Measurements from ENCODE around the gene RBBP5. TPM values are rescaled to one million over a fixed set of nuclear protein-coding genes. Genes with fewer than 3 reads are reported as not detected.

The RBBP5 gene
- total RNA-seq, 2 donors from 2014 or later, result 17.8 to 23.6 TPM

DNA sequence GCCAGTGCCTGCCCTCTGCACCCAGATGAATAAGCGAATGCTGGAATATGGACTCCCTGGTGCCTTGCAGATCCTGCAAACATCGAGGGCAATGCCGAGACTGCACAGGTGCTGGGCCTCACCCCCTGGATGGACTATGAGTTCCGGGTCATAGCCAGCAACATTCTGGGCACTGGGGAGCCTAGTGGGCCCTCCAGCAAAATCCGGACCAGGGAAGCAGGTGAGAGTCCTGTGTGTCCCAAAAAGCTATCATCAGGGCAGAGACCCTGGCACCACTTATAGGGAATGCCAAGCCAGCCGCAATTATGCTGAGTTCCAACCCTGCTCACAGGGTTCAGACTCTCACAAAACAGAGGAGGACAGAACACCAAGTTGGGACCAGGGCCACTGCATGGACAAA, 54.7 kb downstream of the RBBP5 start:
- no peak overlapping the region for H3K4me3 ChIP-seq (ENCODE audit: low read length)
- TF ChIP-seq, protein P1, sequence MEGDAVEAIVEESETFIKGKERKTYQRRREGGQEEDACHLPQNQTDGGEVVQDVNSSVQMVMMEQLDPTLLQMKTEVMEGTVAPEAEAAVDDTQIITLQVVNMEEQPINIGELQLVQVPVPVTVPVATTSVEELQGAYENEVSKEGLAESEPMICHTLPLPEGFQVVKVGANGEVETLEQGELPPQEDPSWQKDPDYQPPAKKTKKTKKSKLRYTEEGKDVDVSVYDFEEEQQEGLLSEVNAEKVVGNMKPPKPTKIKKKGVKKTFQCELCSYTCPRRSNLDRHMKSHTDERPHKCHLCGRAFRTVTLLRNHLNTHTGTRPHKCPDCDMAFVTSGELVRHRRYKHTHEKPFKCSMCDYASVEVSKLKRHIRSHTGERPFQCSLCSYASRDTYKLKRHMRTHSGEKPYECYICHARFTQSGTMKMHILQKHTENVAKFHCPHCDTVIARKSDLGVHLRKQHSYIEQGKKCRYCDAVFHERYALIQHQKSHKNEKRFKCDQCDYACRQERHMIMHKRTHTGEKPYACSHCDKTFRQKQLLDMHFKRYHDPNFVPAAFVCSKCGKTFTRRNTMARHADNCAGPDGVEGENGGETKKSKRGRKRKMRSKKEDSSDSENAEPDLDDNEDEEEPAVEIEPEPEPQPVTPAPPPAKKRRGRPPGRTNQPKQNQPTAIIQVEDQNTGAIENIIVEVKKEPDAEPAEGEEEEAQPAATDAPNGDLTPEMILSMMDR (conservative IDR thresholded peaks at IDR 0.05), result no peak
- Mint-ChIP-seq H3K27me3 (ENCODE audit: insufficient read depth) (no peaks in the 10 kb centered on the region), H3K4me1 (no peaks in the 10 kb centered on the region), H3K9me3 (no peaks in the 10 kb centered on the region), H3K36me3 (ENCODE audit: low read depth) (no peaks in the 10 kb centered on the region), H3K4me3 (no peak overlapping the region), H3K27ac (no peak overlapping the region)
- no peaks in the 10 kb centered on the region for H3K9me3 ChIP-seq (ENCODE audit: control insufficient read depth, low read length)
- H3K27me3 ChIP-seq (ENCODE audit: control insufficient read depth, insufficient read depth, low read length, poor library complexity, severe bottlenecking), result no peaks in the 10 kb centered on the region
- H3K9ac ChIP-seq (ENCODE audit: extremely low read depth, low read length, poor library complexity, severe bottlenecking), result no peak overlapping the region
- H3K36me3 ChIP-seq (ENCODE audit: control insufficient read depth, insufficient read depth, low read length), result no peaks in the 10 kb centered on the region
- DNase-seq, result no peak
- H3K27ac ChIP-seq (ENCODE audit: low read depth, low read length), result no peak overlapping the region
- H3K4me1 ChIP-seq (ENCODE audit: control insufficient read depth, insufficient read depth, low read length), result no peaks in the 10 kb centered on the region
- WGBS, 2 experiments (ENCODE audit: insufficient coverage in 1 of 2, insufficient read length in 1 of 2), result 91 to 96% methylated on average over 4 to 6 of the region's 6 CpGs

DNA sequence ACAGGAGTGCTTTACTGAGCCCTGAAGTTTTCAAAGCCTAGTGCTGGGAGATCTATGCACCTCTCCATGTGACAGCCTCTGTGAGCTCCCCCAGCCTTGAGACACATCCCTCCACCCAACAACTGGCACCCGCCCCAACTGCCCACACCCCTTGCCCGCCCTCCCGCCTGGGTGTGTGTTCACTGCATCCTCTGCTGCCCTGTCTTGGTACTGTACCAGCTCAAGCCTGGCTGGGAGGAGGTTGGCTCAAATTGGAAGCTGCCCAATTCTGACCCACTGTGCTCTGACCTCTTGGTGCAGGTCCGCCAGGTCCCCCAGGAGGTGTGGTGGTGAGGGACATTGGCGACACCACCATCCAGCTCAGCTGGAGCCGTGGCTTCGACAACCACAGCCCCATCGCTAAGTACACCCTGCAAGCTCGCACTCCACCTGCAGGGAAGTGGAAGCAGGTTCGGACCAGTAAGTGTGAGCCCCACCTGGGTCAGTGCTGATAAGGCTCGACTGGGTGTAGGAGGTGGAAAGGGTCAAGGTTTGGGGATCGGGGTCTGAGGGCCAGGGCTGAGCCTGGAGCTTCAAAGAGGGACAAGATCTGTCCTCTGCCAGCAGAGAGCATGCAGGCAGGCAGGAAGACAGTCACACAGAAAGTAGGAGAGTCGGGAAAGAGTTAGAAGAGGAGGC, 55.5 kb downstream of the RBBP5 start:
- no peak overlapping the region for H3K27ac Mint-ChIP-seq
- Histone ChIP-seq H3K4me3 (ENCODE audit: low read length) (no peak overlapping the region), H3K36me3 (ENCODE audit: control insufficient read depth, insufficient read depth, low read length) (no peaks in the 10 kb centered on the region), H3K27ac (ENCODE audit: low read depth, low read length) (no peak overlapping the region), H3K9me3 (ENCODE audit: control insufficient read depth, low read length) (no peaks in the 10 kb centered on the region), H3K27me3 (ENCODE audit: control insufficient read depth, insufficient read depth, low read length, poor library complexity, severe bottlenecking) (no peaks in the 10 kb centered on the region), H3K9ac (ENCODE audit: extremely low read depth, low read length, poor library complexity, severe bottlenecking) (no peak overlapping the region), H3K4me1 (ENCODE audit: control insufficient read depth, insufficient read depth, low read length) (no peaks in the 10 kb centered on the region)
- H3K4me3 Mint-ChIP-seq, result no peak overlapping the region
- H3K36me3 Mint-ChIP-seq (ENCODE audit: low read depth), result no peaks in the 10 kb centered on the region
- H3K27me3 Mint-ChIP-seq (ENCODE audit: insufficient read depth), result no peaks in the 10 kb centered on the region
- TF ChIP-seq, protein P1 (conservative IDR thresholded peaks at IDR 0.05), result peak; percentile 58
- WGBS, 2 experiments (ENCODE audit: insufficient coverage in 1 of 2, insufficient read length in 1 of 2), result 89 to 98% methylated on average over 4 to 13 of the region's 13 CpGs
- H3K9me3 Mint-ChIP-seq, result no peaks in the 10 kb centered on the region
- DNase-seq, result peak; percentile 86
- no peaks in the 10 kb centered on the region for H3K4me1 Mint-ChIP-seq

DNA sequence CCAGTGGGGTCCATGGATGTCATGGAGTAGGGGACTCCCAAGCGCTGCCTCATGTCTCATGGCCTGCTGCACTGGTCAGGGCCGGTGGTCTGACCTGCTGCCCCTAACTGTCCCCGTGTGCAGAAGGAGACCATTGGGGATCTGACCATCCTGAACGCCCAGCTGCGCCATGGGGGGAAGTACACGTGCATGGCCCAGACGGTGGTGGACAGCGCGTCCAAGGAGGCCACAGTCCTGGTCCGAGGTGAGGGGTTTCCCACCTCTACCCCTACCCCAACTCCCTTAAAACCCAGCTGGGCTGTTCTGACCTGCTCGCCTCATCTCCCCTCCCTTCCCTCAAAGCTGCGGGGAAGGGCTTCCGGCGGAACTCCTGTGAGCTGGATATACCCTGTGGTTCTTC, 56.1 kb downstream of the RBBP5 start:
- Mint-ChIP-seq H3K27ac (no peak overlapping the region), H3K27me3 (ENCODE audit: insufficient read depth) (no peaks in the 10 kb centered on the region), H3K4me3 (no peak overlapping the region), H3K36me3 (ENCODE audit: low read depth) (no peaks in the 10 kb centered on the region), H3K9me3 (no peaks in the 10 kb centered on the region), H3K4me1 (no peaks in the 10 kb centered on the region)
- DNase-seq, result peak; percentile 27
- 92 to 97% methylated on average over 12 to 14 of the region's 14 CpGs for WGBS, 2 experiments (ENCODE audit: insufficient coverage in 1 of 2, insufficient read length in 1 of 2)
- H3K36me3 ChIP-seq (ENCODE audit: control insufficient read depth, insufficient read depth, low read length), result no peaks in the 10 kb centered on the region
- H3K4me3 ChIP-seq (ENCODE audit: low read length), result no peak overlapping the region
- H3K27me3 ChIP-seq (ENCODE audit: control insufficient read depth, insufficient read depth, low read length, poor library complexity, severe bottlenecking), result no peaks in the 10 kb centered on the region
- H3K9ac ChIP-seq (ENCODE audit: extremely low read depth, low read length, poor library complexity, severe bottlenecking), result no peak overlapping the region
- no peak overlapping the region for H3K27ac ChIP-seq (ENCODE audit: low read depth, low read length)
- H3K9me3 ChIP-seq (ENCODE audit: control insufficient read depth, low read length), result no peaks in the 10 kb centered on the region
- TF ChIP-seq, protein P1 (conservative IDR thresholded peaks at IDR 0.05), result no peak
- no peaks in the 10 kb centered on the region for H3K4me1 ChIP-seq (ENCODE audit: control insufficient read depth, insufficient read depth, low read length)
